ENCODE results near the gene TTYH1.

DNA sequence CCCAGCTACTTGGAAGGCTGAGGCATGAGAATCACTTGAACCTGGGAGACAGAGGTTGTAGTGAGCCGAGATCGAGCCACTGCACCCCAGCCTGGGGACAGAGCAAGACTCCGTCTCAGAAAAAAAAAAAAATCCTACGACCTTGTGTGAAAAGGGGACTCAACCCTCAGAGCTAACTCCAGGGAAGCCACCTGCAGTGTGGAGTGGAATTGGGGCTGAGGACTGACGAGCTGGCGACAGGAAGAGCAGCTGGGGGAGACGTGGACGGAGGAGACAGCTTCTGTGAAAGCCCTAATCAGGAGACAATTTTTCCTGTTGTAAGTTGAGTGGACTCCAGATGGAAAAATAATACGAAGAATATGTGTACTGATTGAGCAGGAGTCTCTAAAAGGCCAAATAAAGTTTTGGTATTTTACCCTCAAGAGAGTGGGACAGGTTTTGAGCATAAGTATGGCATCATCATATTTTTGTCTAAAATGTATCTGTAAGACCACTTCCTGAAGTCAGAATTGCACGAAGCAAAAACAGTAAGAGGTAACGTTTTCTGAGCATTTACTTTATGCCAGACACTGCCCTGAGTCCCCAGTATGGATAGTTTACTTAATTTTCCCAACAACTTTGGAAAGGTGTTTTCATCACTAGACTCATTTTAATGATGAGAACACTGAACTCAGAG lies 38.5 kb upstream of the TTYH1 start:
- no peak for TF ChIP-seq POLR2A (IDR thresholded peaks at IDR 0.05)
- TF ChIP-seq, protein P1, sequence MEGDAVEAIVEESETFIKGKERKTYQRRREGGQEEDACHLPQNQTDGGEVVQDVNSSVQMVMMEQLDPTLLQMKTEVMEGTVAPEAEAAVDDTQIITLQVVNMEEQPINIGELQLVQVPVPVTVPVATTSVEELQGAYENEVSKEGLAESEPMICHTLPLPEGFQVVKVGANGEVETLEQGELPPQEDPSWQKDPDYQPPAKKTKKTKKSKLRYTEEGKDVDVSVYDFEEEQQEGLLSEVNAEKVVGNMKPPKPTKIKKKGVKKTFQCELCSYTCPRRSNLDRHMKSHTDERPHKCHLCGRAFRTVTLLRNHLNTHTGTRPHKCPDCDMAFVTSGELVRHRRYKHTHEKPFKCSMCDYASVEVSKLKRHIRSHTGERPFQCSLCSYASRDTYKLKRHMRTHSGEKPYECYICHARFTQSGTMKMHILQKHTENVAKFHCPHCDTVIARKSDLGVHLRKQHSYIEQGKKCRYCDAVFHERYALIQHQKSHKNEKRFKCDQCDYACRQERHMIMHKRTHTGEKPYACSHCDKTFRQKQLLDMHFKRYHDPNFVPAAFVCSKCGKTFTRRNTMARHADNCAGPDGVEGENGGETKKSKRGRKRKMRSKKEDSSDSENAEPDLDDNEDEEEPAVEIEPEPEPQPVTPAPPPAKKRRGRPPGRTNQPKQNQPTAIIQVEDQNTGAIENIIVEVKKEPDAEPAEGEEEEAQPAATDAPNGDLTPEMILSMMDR (IDR thresholded peaks at IDR 0.05): no peak

Measured in adrenal gland (tissue), 5 donors.